ENCODE results near the gene TTC39A. TPM values are rescaled to one million over a fixed set of nuclear protein-coding genes. Genes with fewer than 3 reads are reported as not detected.

Gene TTC39A
- total RNA-seq, 1 experiment from 2014 or later: 15.4 TPM

DNA sequence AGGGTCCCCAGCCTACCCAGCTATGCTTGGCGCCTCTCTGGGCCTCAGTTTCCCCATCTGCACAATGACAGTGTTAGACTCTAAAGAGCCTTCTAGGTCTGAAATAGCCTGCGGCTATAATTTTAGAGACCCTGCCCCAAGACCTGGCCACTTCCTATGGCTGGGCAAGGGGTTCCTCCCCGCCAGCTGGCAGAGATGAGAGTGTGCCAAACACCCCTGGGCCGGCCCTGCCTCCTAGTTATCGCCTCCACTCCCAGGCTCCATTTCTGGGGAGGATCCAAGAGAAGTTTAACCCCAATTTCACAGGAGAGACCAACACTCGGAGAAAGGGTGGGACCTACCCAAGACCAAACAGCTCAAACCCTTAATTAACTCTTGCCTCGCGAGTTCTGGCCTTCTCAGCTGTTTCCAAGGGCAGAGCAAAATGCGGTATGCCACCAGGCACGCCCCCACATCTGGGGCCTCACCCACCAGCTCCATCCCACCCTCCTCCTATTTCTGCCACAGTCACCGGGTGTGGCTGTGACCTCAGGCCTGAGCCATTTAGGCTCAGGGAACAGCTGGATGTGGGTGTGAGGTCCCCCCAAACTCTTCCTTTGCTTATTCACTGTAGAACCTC, 35.7 kb downstream of the TTC39A start:
- Histone ChIP-seq H3K4me3 (replicated peaks in 1 of 2; ENCODE audit: low read depth in 1 of 2, low read length in 2 of 2) (no peak overlapping the region), H3K9me3 (ENCODE audit: control insufficient read depth in 1 of 2, insufficient read depth in 1 of 2, low read depth in 1 of 2, low read length in 2 of 2) (no peaks in the 10 kb centered on the region), H3K9me2 (ENCODE audit: insufficient read depth) (no peaks in the 10 kb centered on the region), H3K9ac (ENCODE audit: low read length) (no peak overlapping the region), H3K27ac (ENCODE audit: low read depth, low read length) (no peak overlapping the region), H3K4me1 (ENCODE audit: control insufficient read depth in 1 of 2, insufficient read depth in 2 of 2, low read length in 2 of 2) (peaks cover 0 to 23% of the 10 kb centered on the region in 2 experiments; a peak in 2 of 4 replicates), H4K20me1 (ENCODE audit: insufficient read depth) (no peaks in the 10 kb centered on the region), H2AFZ (ENCODE audit: low read depth, low read length, poor library complexity, severe bottlenecking) (no peak overlapping the region), H3K27me3 (ENCODE audit: insufficient read depth, low read length) (no peaks in the 10 kb centered on the region), H3K79me2 (ENCODE audit: insufficient read depth, low read length) (no peaks in the 10 kb centered on the region), H3K36me3 (ENCODE audit: control insufficient read depth in 1 of 2, insufficient read depth in 2 of 2, low read length in 2 of 2) (no peaks in the 10 kb centered on the region), H3K4me2 (ENCODE audit: low read length) (no peak overlapping the region)
- ChIA-PET CTCF (no interaction called here), POLR2A (no interaction called here), RAD21 (ENCODE audit: low non-redundant PET in 1 of 2, low total read pairs in 2 of 2, uncharacterized antibody in 2 of 2, unreplicated experiment in 2 of 2) (no interaction called here)
- TF ChIP-seq ELF1 (IDR thresholded peaks at IDR 0.05; ENCODE audit: borderline replicate concordance, low read depth) (no peak), EGR1 (IDR thresholded peaks at IDR 0.05; ENCODE audit: low read depth) (no peak), EZH2phosphoT487 (IDR thresholded peaks at IDR 0.05; ENCODE audit: borderline replicate concordance) (no peak), ZNF274 (IDR thresholded peaks at IDR 0.05; ENCODE audit: low read depth, low read length) (no peak), FOSL1 (IDR thresholded peaks at IDR 0.05; ENCODE audit: low read depth) (no peak)
- DNase-seq (ENCODE audit: low read depth, low spot score) (no peak), ATAC-seq (no peak)
- no TSS peak for BruUV-seq (replicated peaks)
- intact Hi-C loops (cut with micrococcal nuclease): loop anchor here (10.0 kb wide), 1 partner anchor 540 kb away; no protein-coding TSS in a partner anchor

DNA sequence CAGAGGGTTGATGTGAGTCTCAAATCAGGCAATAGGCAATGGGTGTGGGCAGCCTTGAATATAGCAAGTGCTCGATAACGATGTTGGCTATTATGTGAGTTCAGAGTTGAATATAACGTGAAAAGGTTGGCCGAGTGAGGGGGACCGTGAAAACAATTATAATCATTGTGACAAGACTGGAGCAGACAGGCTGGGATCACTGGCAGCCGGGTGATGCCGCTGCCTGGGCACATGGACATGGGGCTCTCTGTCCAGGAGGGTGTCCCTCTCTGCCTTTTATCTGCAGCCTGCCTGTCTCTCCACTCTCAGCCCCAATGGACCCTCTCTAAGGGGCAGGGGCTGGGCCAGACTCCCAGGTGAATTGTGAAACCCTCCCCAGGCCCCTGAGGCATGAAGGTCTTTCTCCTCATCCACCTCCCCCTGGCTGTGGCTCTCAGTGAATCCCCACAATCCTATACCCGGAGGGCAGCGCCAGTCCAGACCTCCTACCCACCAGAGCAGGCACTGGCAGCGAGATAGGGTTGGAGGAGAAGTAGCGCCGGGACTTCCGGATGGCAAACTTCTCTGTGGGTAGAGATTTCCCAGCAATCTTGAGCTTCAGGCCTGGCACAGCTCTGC, 36.4 kb downstream of the TTC39A start:
- Histone ChIP-seq H3K27ac (ENCODE audit: low read depth, low read length) (no peak overlapping the region), H4K20me1 (ENCODE audit: insufficient read depth) (no peaks in the 10 kb centered on the region), H3K4me2 (ENCODE audit: low read length) (no peak overlapping the region), H3K9ac (ENCODE audit: low read length) (no peak overlapping the region), H3K27me3 (ENCODE audit: insufficient read depth, low read length) (no peaks in the 10 kb centered on the region), H3K9me2 (ENCODE audit: insufficient read depth) (no peaks in the 10 kb centered on the region), H3K4me3 (replicated peaks in 1 of 2; ENCODE audit: low read depth in 1 of 2, low read length in 2 of 2) (no peak overlapping the region), H3K9me3 (ENCODE audit: control insufficient read depth in 1 of 2, insufficient read depth in 1 of 2, low read depth in 1 of 2, low read length in 2 of 2) (no peaks in the 10 kb centered on the region), H2AFZ (ENCODE audit: low read depth, low read length, poor library complexity, severe bottlenecking) (no peak overlapping the region), H3K79me2 (ENCODE audit: insufficient read depth, low read length) (no peaks in the 10 kb centered on the region), H3K4me1 (ENCODE audit: control insufficient read depth in 1 of 2, insufficient read depth in 2 of 2, low read length in 2 of 2) (peaks cover 0 to 23% of the 10 kb centered on the region in 2 experiments; a peak in 2 of 4 replicates), H3K36me3 (ENCODE audit: control insufficient read depth in 1 of 2, insufficient read depth in 2 of 2, low read length in 2 of 2) (no peaks in the 10 kb centered on the region)
- BruUV-seq (replicated peaks): no TSS peak
- ATAC-seq: no peak
- ChIA-PET POLR2A (no interaction called here), RAD21 (ENCODE audit: low non-redundant PET in 1 of 2, low total read pairs in 2 of 2, uncharacterized antibody in 2 of 2, unreplicated experiment in 2 of 2) (no interaction called here), CTCF (no interaction called here)
- no peak for DNase-seq (ENCODE audit: low read depth, low spot score)
- intact Hi-C loops (cut with micrococcal nuclease): loop anchor here (10.0 kb wide), 1 partner anchor 539 kb away; no protein-coding TSS in a partner anchor
- TF ChIP-seq SIN3A (IDR thresholded peaks at IDR 0.05; ENCODE audit: low read depth) (no peak), ZNF274 (IDR thresholded peaks at IDR 0.05; ENCODE audit: low read depth, low read length) (no peak), YY1 (IDR thresholded peaks at IDR 0.05; ENCODE audit: extremely low read depth, insufficient replicate concordance, low read depth, low read length) (no peak), EZH2phosphoT487 (IDR thresholded peaks at IDR 0.05; ENCODE audit: borderline replicate concordance) (no peak), FOSL1 (IDR thresholded peaks at IDR 0.05; ENCODE audit: low read depth) (no peak), TCF7L2 (IDR thresholded peaks at IDR 0.05; ENCODE audit: borderline replicate concordance, extremely low read depth, insufficient read depth, insufficient read length) (no peak), SRF (IDR thresholded peaks at IDR 0.05; ENCODE audit: low read depth) (no peak), ELF1 (IDR thresholded peaks at IDR 0.05; ENCODE audit: borderline replicate concordance, low read depth) (no peak), ZFX (IDR thresholded peaks at IDR 0.05) (no peak), POLR2AphosphoS5 (IDR thresholded peaks at IDR 0.05; ENCODE audit: low read depth, low read length) (no peak), POLR2A (IDR thresholded peaks at IDR 0.05; ENCODE audit: borderline replicate concordance, extremely low read depth, insufficient read depth, insufficient read length) (no peak), RAD21 (IDR thresholded peaks at IDR 0.05; ENCODE audit: low read depth) (no peak)
- TF ChIP-seq, protein P1, sequence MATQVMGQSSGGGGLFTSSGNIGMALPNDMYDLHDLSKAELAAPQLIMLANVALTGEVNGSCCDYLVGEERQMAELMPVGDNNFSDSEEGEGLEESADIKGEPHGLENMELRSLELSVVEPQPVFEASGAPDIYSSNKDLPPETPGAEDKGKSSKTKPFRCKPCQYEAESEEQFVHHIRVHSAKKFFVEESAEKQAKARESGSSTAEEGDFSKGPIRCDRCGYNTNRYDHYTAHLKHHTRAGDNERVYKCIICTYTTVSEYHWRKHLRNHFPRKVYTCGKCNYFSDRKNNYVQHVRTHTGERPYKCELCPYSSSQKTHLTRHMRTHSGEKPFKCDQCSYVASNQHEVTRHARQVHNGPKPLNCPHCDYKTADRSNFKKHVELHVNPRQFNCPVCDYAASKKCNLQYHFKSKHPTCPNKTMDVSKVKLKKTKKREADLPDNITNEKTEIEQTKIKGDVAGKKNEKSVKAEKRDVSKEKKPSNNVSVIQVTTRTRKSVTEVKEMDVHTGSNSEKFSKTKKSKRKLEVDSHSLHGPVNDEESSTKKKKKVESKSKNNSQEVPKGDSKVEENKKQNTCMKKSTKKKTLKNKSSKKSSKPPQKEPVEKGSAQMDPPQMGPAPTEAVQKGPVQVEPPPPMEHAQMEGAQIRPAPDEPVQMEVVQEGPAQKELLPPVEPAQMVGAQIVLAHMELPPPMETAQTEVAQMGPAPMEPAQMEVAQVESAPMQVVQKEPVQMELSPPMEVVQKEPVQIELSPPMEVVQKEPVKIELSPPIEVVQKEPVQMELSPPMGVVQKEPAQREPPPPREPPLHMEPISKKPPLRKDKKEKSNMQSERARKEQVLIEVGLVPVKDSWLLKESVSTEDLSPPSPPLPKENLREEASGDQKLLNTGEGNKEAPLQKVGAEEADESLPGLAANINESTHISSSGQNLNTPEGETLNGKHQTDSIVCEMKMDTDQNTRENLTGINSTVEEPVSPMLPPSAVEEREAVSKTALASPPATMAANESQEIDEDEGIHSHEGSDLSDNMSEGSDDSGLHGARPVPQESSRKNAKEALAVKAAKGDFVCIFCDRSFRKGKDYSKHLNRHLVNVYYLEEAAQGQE (IDR thresholded peaks at IDR 0.05; ENCODE audit: low read depth): no peak
- TF ChIP-seq, protein P2, sequence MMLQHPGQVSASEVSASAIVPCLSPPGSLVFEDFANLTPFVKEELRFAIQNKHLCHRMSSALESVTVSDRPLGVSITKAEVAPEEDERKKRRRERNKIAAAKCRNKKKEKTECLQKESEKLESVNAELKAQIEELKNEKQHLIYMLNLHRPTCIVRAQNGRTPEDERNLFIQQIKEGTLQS (IDR thresholded peaks at IDR 0.05): no peak
- TF ChIP-seq, protein P3, sequence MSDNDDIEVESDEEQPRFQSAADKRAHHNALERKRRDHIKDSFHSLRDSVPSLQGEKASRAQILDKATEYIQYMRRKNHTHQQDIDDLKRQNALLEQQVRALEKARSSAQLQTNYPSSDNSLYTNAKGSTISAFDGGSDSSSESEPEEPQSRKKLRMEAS (IDR thresholded peaks at IDR 0.05): no peak
